ENCODE results near the gene BCLAF1.
"Not testable (repeated sequence)": the region's sequence is repeated elsewhere in the genome, so short reads cannot be mapped to it uniquely, and the experiment has no call there.

The BCLAF1 gene

DNA sequence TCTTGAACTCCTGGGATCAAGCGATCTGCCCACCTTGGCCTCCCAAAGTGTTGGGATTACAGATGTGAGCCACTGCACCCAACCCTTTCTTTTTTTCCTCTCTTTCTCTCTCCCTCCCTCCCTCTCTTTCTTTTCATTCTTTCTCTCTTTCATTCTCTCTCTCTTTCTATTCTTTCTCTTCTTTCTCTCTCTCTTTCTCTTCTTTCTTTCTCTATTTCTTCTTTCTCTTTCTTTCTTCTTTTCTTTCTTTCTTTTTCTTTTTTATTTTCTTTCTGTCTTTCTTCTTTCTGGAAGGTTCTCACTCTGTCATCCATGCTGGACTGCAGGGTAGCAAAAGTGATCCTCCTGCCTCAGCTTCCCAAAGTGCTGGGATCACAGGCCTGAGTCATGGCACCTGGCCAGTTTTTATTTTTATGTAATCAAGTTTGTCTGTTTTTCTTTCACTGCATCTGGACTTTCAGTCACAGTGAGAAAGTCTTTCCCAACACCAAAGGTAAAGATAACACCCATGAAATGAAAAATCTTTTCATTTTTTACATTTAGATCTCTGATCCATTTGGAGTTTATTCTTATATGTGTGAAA, 20.2 kb upstream of the BCLAF1 start:
- no peak for DNase-seq (ENCODE audit: low read depth in 1 of 2, low spot score in 1 of 2)

DNA sequence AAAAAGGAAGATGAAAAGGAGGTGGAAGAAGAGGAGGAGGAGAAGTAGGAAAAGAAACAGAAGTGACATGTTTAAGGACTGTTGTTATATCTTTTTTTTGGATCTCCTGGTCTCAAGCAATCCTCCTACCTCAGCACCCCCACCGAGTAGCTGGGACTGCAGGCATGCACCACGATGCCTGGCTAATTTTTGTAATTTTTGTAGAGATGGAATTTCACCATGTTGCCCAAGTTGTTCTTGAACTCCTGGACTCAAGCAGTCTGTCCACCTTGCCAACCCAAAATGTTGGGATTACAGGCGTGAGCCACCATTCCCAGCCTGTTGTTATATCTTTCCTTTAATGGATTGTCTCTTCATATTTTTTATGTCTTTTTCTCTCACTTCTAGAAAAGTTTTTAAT, 19.5 kb upstream of the BCLAF1 start:
- DNase-seq (ENCODE audit: low read depth in 1 of 2, low spot score in 1 of 2), result no peak

- not testable (repeated sequence) for DNase-seq (ENCODE audit: low read depth in 1 of 2, low spot score in 1 of 2)
Observed at GRCh38 chr6:136308469-136308868, 18.8 kb upstream of the BCLAF1 start.

DNA sequence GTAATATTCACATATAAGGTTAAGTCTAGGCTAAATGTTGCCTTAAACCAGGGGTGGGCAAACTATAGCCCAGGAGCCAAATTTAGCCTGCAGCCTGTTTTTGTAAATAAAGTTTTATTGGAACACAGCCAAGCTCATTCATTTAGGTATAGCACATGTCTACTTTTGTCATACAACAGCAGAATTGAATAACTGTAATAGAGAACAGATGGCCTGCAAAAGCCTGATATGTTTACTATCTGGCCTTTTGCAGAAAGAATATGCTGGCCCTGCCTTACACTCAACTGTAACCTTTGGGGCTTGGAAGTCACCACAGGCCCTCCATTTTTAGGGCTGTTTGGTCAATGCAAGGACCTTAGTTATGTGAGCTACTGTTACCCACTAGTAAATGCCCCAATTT, 17.7 kb upstream of the BCLAF1 start:
- no peak for DNase-seq (ENCODE audit: low read depth in 1 of 2, low spot score in 1 of 2)

DNA sequence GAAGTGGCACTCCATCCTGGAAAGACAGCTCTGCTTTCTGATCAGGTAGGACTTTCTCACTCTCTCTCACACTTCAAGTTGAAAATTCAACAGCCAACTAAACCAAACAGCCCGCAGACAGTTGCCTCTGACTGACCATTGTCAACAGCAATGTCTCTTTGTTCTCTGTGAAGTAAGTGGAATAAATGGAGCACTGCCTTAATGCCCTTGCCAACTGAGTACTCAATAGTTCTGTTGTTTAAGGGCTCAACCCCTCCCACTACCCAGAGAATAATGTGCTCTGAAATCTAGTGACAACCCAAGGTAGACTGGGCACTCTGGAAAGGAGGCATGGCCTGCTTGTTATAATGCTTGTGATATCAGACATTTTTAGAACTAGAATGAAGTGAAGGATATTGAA, 16.8 kb upstream of the BCLAF1 start:
- no peak for DNase-seq (ENCODE audit: low read depth in 1 of 2, low spot score in 1 of 2)

GRCh38 chr6:136304410-136304809, 14.8 kb upstream of the BCLAF1 start:
- no peak for DNase-seq (ENCODE audit: low read depth in 1 of 2, low spot score in 1 of 2)

GRCh38 chr6:136303516-136303915, 13.9 kb upstream of the BCLAF1 start:
- no peak for DNase-seq (ENCODE audit: low read depth in 1 of 2, low spot score in 1 of 2)

GRCh38 chr6:136294621-136295020, 5.0 kb upstream of the BCLAF1 start:
- DNase-seq (ENCODE audit: low read depth in 1 of 2, low spot score in 1 of 2), result no peak

DNA sequence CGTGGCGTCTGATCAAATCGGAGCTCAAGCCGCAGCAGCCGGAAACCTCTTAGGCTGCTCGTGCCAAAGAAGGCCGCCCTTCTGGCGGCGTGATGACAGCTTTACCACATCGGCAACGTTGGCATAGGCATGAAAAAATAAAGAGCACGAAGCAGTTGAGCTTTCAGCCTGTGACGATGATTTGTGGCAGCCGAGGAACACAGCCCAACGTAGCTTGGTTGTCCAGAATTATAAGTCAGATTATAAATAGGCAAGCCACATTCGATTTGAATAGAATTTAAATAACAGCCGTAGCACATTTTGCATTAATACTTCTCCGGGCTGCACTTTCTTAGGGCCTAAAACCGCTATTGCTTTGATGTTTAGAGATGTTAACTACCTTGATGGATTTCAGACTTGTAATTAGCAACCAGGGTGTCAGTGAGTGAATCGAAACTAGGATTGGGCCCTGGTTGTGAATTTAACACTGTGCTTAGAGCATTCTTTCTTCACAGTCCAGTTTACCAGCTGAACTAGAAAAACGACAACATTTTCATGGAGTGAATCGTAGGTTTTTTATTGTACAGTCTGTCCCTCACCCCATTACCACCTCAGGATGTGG, 864 bp upstream of the BCLAF1 start:
- DNase-seq (ENCODE audit: low read depth in 1 of 2, low spot score in 1 of 2), result peak; percentile 46 to 65

DNA sequence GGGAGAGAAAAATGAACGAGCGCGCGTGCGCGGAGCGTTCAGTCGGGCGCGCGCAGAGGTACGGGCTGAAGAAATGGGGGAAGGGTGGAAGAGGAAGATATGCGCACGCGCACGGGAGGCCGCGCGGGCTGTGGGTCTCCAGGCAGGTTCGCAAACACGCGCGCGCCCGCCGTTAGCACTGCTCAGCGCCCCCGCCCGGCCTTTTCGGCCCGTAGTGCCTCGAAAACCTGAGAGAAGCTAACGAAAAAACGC, 393 bp downstream of the BCLAF1 start:
- DNase-seq (ENCODE audit: low read depth in 1 of 2, low spot score in 1 of 2), result peak; percentile 85 to 86

DNA sequence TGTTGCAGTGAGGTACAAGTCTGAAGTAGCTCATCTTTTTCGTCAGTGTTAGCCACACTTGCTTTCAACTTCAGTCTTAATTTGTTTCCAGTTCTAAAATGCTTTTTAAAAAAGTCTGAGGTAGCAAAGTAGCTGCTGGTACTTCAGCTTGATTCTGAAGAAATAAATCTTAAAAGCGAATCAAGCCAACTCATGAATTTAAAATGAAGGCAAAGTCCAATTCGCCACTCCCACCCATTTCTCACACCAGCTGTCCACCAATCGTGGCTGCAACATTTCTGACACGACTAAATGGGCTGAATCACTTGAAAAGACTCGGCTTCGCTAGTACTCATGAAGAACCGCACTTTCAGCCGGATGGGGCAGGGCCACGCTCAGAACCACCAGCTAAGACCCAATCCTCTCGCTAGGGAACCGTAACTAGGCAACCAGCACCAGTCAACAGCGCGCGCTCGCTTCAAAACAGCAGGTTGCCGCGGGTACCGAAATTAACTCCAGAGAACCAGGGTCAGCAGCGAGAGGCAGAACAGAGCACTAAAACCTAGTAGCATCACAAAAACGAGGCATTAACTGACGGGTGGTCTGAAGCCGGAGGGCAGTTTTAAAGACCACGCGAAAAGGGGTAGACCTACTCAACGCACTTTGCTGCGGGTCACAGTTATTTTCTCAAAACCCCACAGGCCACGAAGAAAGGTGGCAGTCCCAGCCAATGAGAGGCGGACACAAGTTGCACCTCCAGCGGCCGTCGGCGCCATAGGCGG, 900 bp downstream of the BCLAF1 start:
- peak; percentile 60 to 75 for DNase-seq (ENCODE audit: low read depth in 1 of 2, low spot score in 1 of 2)

DNA sequence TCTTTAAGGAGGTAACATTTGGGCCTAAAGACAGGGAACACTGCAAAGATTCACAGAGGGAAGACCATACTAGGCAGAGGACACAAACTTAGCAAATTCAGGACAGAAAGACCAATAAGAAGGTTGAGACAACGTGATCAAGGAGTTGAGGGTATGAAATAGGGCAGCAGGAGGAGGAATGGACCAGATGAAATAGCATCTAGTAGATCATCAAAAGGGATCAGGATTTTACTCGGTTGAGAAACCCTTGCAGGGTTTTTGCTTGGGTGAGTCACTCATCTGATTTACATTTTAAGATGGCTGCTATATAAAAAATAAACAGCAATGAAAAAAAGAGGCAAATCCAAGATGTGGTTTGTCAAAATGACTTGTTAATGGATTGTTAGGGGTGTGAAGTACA, 4.7 kb downstream of the BCLAF1 start:
- DNase-seq (ENCODE audit: low read depth in 1 of 2, low spot score in 1 of 2), result no peak

- DNase-seq (ENCODE audit: low read depth in 1 of 2, low spot score in 1 of 2), result no peak
Observed at GRCh38 chr6:136282906-136283305, 6.7 kb downstream of the BCLAF1 start.

- DNase-seq (ENCODE audit: low read depth in 1 of 2, low spot score in 1 of 2), result no peak
Observed at GRCh38 chr6:136280032-136280609, 9.5 kb downstream of the BCLAF1 start.

- DNase-seq (ENCODE audit: low read depth in 1 of 2, low spot score in 1 of 2), result no peak
Observed at GRCh38 chr6:136274062-136274461, 15.6 kb downstream of the BCLAF1 start.

- DNase-seq (ENCODE audit: low read depth in 1 of 2, low spot score in 1 of 2), result no peak
Observed at GRCh38 chr6:136265101-136265500, 24.5 kb downstream of the BCLAF1 start.

DNA sequence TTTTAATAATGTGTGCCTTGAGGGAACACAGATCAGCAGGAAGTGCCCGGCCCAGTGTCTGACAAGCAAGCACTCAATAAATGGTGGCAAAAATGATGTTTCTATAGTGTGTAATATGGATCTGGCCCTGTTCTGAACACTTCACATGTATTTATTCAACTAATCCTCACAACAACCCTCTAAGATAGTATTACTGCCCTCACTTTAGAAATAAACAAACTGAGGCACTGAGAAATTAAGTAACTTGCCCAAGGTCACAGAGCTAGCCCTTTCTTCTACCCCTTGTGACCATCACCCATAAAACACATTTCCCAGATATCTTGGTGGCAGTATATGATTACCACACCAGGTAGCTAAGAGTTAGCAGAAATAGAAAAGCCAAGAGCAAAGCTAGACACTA, 26.7 kb downstream of the BCLAF1 start:
- DNase-seq (ENCODE audit: low read depth in 1 of 2, low spot score in 1 of 2), result no peak

- DNase-seq (ENCODE audit: low read depth in 1 of 2, low spot score in 1 of 2), result no peak
Observed at GRCh38 chr6:136254851-136255466, 34.7 kb downstream of the BCLAF1 start.

- no peak for DNase-seq (ENCODE audit: low read depth in 1 of 2, low spot score in 1 of 2)
Observed at GRCh38 chr6:136253734-136254133, 35.9 kb downstream of the BCLAF1 start.

GRCh38 chr6:136252441-136252840, 37.2 kb downstream of the BCLAF1 start:
- no peak for DNase-seq (ENCODE audit: low read depth in 1 of 2, low spot score in 1 of 2)

DNA sequence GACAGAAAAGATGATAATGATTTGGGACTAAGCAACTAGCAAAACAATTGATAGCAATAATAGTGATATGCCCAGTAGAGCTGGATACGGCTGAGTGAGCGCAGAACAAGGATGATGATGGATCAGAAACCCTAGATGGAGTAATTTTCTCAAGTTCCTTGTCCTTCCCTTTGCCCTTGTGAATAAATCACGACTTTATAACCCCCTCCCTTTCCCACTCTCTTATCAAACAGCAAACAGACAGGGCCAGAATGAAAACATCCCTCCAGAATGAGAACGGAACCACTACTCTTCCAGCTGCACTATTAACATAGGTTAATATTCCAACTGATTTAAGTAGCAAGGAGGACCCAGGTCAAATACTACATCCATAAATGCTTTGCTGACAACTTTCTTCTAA, 38.3 kb downstream of the BCLAF1 start:
- DNase-seq (ENCODE audit: low read depth in 1 of 2, low spot score in 1 of 2), result no peak

GRCh38 chr6:136250686-136251008, 39.0 kb downstream of the BCLAF1 start:
- DNase-seq (ENCODE audit: low read depth in 1 of 2, low spot score in 1 of 2), result no peak
